Left ventricle myocardium superior (tissue), 1 donor: Measurements from ENCODE around the gene CAMKK2. TPM values are rescaled to one million over a fixed set of nuclear protein-coding genes. Genes with fewer than 3 reads are reported as not detected.
"Not testable (repeated sequence)": the region's sequence is repeated elsewhere in the genome, so short reads cannot be mapped to it uniquely, and the experiment has no call there.

Experiments used
- ATAC-seq: fragments of 200-7000 bp; cut with Tn5 transposase; one replicate; pipeline ENCODE4 v1.9.1; 2020; ENCODE audit warnings: mild to moderate bottlenecking, moderate library complexity
- DNase-seq: peaks from one replicate; pipeline ENCODE4 v3.0.0-alpha.2; 2020
- intact Hi-C: fragments of 100-400 bp; cut with micrococcal nuclease; formaldehyde crosslinking; loops from one replicate; pipeline ENCODE4 v1.11.0; 2022
- total RNA-seq: library from RNA; stranded (reverse); fragmentation: NEBNext Ultra II Directional; extraction: Animal tissue kit (Norgen Biotek cat#: 25700); gene quantifications from one replicate; pipeline ENCODE4 v1.2.1, GENCODE V29; 2021
- donor health status: DM: no; HTN: yes; CAD: no; lungs with severe emphysema.

CAMKK2 gene
- total RNA-seq, 1 donor from 2014 or later, result 16.8 TPM

- DNase-seq, result no peak
- ATAC-seq, result peak; percentile 38
- intact Hi-C loops, result no loop called here
Measured at GRCh38 chr12:121214855-121215745, 81.4 kb downstream of the CAMKK2 start.

- no peak for ATAC-seq
Measured at GRCh38 chr12:121214166-121214777, 82.2 kb downstream of the CAMKK2 start.

GRCh38 chr12:121212875-121213274, 83.6 kb downstream of the CAMKK2 start:
- ATAC-seq (no peak), DNase-seq (no peak)
- intact Hi-C loops, result no loop called here

More at GRCh38 chr12:121214166-121214777, 82.2 kb downstream of the CAMKK2 start:
- intact Hi-C loops, result no loop called here
- no peak for DNase-seq

GRCh38 chr12:121209624-121210572, 86.6 kb downstream of the CAMKK2 start, which contains the start of gene P2RX4:
Gene P2RX4 (plus strand): TSS chr12:121210129. CDS start chr12:121210165, 36 bp downstream.
- DNase-seq (peak; percentile 90), ATAC-seq (peak; percentile 93)
- intact Hi-C loops, result no loop called here

GRCh38 chr12:121209221-121209620, 87.3 kb downstream of the CAMKK2 start:
- DNase-seq, result no peak
- intact Hi-C loops, result no loop called here
- no peak for ATAC-seq

GRCh38 chr12:121208571-121208970, 87.9 kb downstream of the CAMKK2 start:
- DNase-seq, ATAC-seq, intact Hi-C loops: not testable (repeated sequence)

GRCh38 chr12:121205491-121205890, 91.0 kb downstream of the CAMKK2 start:
- intact Hi-C loops, result no loop called here
- ATAC-seq (no peak), DNase-seq (no peak)

GRCh38 chr12:121203482-121203881, 93.0 kb downstream of the CAMKK2 start:
- DNase-seq (no peak), ATAC-seq (no peak)
- intact Hi-C loops, result no loop called here

GRCh38 chr12:121202407-121203355, 93.8 kb downstream of the CAMKK2 start:
- intact Hi-C loops, result no loop called here
- DNase-seq, result no peak
- peak; percentile 60 for ATAC-seq

- intact Hi-C loops, DNase-seq, ATAC-seq: not testable (repeated sequence)
Measured at GRCh38 chr12:121201140-121201539, 95.4 kb downstream of the CAMKK2 start.

- intact Hi-C loops, result no loop called here
- no peak for DNase-seq
- no peak for ATAC-seq
Measured at GRCh38 chr12:121198949-121199348, 97.6 kb downstream of the CAMKK2 start.

- peak; percentile 61 for ATAC-seq
Measured at GRCh38 chr12:121196902-121197301, 99.6 kb downstream of the CAMKK2 start.

GRCh38 chr12:121191151-121191550, 105.4 kb downstream of the CAMKK2 start:
- DNase-seq (no peak), ATAC-seq (no peak)
- intact Hi-C loops, result no loop called here

More at GRCh38 chr12:121196902-121197301, 99.6 kb downstream of the CAMKK2 start:
- intact Hi-C loops, result no loop called here
- no peak for DNase-seq

GRCh38 chr12:121190523-121191031, 105.9 kb downstream of the CAMKK2 start:
- ATAC-seq (peak; percentile 24), DNase-seq (no peak)
- intact Hi-C loops, result no loop called here

- intact Hi-C loops, result no loop called here
- ATAC-seq (no peak), DNase-seq (no peak)
Measured at GRCh38 chr12:121189619-121190155, 106.8 kb downstream of the CAMKK2 start.

GRCh38 chr12:121189131-121189530, 107.4 kb downstream of the CAMKK2 start:
- ATAC-seq (no peak), DNase-seq (no peak)
- intact Hi-C loops, result no loop called here

- ATAC-seq (no peak), DNase-seq (no peak)
- intact Hi-C loops, result no loop called here
Measured at GRCh38 chr12:121188227-121188626, 108.3 kb downstream of the CAMKK2 start.
